Thymus (tissue), 11 donors: ENCODE measurements around the gene P4HTM. TPM values are rescaled to one million over a fixed set of nuclear protein-coding genes. Genes with fewer than 3 reads are reported as not detected.
A peak's percentile ranks its signal among the peaks of the same experiment; 100 is the strongest.
"Not testable (repeated sequence)": the region's sequence is repeated elsewhere in the genome, so short reads cannot be mapped to it uniquely, and the experiment has no call there.

Experiments used
- DNase-seq, 9 donors: peaks; one replicate each; pipeline ENCODE4 v3.0.0-alpha.2; 2013; ENCODE audit warnings: low spot score in 9 of 9, low read depth in 6 of 9, missing footprints in 1 of 9
- H3K27ac ChIP-seq, 2 donors: one replicate each; pipeline ENCODE4 v1.5.1; 2013; ENCODE audit warnings: control low read depth in 1 of 2, low read depth in 1 of 2, low read length in 1 of 2, mild to moderate bottlenecking in 1 of 2, moderate library complexity in 1 of 2
- H3K27me3 ChIP-seq, 2 donors: one replicate each; pipeline ENCODE4 v1.5.1; 2013; ENCODE audit warnings: low read length in 1 of 2; ENCODE audit not compliant: control insufficient read depth in 2 of 2, insufficient read depth in 1 of 2
- H3K36me3 ChIP-seq, 2 donors: one replicate each; pipeline ENCODE4 v1.5.1; 2013; ENCODE audit warnings: low read length in 1 of 2, mild to moderate bottlenecking in 1 of 2, moderate library complexity in 1 of 2; ENCODE audit not compliant: control insufficient read depth in 2 of 2, insufficient read depth in 2 of 2
- H3K4me1 ChIP-seq, 2 donors: one replicate each; pipeline ENCODE4 v1.5.1; 2013; ENCODE audit warnings: low read length in 2 of 2; ENCODE audit not compliant: control insufficient read depth in 2 of 2, insufficient read depth in 2 of 2
- H3K4me3 ChIP-seq, 2 donors: one replicate each; pipeline ENCODE4 v1.5.1; 2013; ENCODE audit warnings: low read length in 2 of 2, control low read depth in 1 of 2, mild to moderate bottlenecking in 1 of 2
- H3K9me3 ChIP-seq, 2 donors: one replicate each; pipeline ENCODE4 v1.5.1; 2013; ENCODE audit warnings: low read length in 1 of 2, mild to moderate bottlenecking in 1 of 2; ENCODE audit not compliant: control insufficient read depth in 2 of 2, insufficient read depth in 1 of 2
- WGBS: extraction: QIAGEN DNeasy Blood & Tissue Kit; methylation state at CpG from one replicate; pipeline ENCODE4 v1.1.7; 2013; 5-methylcytosine and 5-hydroxymethylcytosine counted together
- polyA plus RNA-seq: library from polyadenylated mRNA; stranded (reverse); fragments of 200-250 nt; gene quantifications from one replicate; pipeline ENCODE4 v1.2.3, GENCODE V29; 2013
- total RNA-seq: library from RNA; stranded (reverse); fragments of 120-200 nt; gene quantifications from one replicate; pipeline ENCODE4 v1.2.4, GENCODE V29; 2013
- donor health status: healthy.

The P4HTM gene
- total and polyA plus RNA-seq, 2 donors, result 15.9 to 27.1 TPM

DNA sequence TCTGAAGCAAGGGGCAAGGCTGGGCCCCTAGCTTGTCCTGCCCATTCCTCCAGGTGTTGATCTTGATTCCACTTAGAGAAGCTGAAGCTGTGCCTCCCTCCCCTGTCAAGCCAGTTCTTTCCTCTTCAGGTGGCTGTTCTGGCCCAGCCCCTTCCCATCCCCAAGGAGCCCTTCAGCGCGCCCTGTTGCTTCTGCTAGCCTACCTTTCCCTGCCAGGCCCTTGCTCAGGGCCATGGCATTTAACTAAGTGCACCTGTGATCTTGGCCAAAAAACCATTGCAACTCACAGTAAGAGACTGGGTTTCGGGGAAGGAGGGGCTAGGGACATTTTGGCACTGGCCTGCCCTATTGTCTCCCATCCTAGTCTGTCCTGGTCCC is 15.3 kb downstream of the P4HTM start:
- H3K27ac ChIP-seq, result no peak overlapping the region
- 97% methylated on average over 3 of the region's 3 CpGs for WGBS

DNA sequence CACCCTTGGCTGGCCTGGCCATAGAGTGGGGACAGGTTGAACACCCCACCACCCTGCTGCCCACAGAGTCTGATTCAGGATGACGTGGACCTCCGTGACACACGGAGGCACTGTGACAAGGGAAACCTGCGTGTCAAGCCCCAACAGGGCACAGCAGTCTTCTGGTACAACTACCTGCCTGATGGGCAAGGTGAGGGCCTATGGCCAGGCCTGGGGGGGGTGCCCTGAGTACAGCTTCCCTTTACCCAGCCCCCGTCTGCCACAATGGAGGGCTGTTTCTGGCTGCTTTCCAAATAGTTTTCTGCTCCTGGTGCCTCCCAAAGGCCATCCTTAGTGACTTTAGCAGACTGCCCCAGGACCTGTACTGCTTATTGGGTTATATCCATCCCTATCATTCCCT is 16.0 kb downstream of the P4HTM start:
- peaks cover 3% of the 10 kb centered on the region in 2 donors for H3K36me3 ChIP-seq
- WGBS, result 97% methylated on average over 5 of the region's 5 CpGs
- no peaks in the 10 kb centered on the region for H3K27me3 ChIP-seq
- no peak overlapping the region for H3K27ac ChIP-seq
- peaks cover 0 to 4% of the 10 kb centered on the region in 2 donors for H3K9me3 ChIP-seq
- peaks cover 3 to 25% of the 10 kb centered on the region in 2 donors for H3K4me1 ChIP-seq
- no peak overlapping the region for H3K4me3 ChIP-seq
- no peak for DNase-seq

More for the DNA sequence above, 15.3 kb downstream of the P4HTM start:
- Histone ChIP-seq H3K27me3 (no peaks in the 10 kb centered on the region), H3K9me3 (peaks cover 0 to 4% of the 10 kb centered on the region in 2 donors), H3K4me3 (no peak overlapping the region), H3K4me1 (peaks cover 3 to 25% of the 10 kb centered on the region in 2 donors), H3K36me3 (peaks cover 3% of the 10 kb centered on the region in 2 donors)
- DNase-seq, result no peak

DNA sequence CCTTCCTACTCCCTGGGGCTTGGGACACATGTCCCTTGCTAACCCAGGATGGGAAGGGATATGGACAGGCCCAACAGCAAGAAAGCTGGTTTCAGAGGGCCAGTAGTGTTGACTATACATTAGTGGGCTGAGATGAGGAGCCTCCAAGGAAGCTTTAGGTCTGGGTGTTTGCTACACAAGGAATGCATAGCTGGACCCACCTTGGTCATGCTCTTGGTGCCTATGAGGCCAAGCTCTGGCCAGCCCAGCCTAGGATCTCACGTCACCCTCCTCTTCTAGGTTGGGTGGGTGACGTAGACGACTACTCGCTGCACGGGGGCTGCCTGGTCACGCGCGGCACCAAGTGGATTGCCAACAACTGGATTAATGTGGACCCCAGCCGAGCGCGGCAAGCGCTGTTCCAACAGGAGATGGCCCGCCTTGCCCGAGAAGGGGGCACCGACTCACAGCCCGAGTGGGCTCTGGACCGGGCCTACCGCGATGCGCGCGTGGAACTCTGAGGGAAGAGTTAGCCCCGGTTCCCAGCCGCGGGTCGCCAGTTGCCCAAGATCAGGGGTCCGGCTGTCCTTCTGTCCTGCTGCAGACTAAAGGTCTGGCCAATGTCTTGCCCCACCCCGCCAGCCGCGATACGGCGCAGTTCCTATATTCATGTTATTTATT is 16.5 kb downstream of the P4HTM start:
- H3K4me1 ChIP-seq, result peaks cover 3 to 25% of the 10 kb centered on the region in 2 donors
- H3K4me3 ChIP-seq, result peak overlapping the region; percentile 71 to 96
- peaks cover 0 to 4% of the 10 kb centered on the region in 2 donors for H3K9me3 ChIP-seq
- DNase-seq, result no peak
- H3K27me3 ChIP-seq, result no peaks in the 10 kb centered on the region
- 3% methylated on average over 32 of the region's 32 CpGs for WGBS
- peaks cover 4 to 6% of the 10 kb centered on the region in 2 donors for H3K36me3 ChIP-seq
- H3K27ac ChIP-seq, result peak overlapping the region; percentile 82 to 98

DNA sequence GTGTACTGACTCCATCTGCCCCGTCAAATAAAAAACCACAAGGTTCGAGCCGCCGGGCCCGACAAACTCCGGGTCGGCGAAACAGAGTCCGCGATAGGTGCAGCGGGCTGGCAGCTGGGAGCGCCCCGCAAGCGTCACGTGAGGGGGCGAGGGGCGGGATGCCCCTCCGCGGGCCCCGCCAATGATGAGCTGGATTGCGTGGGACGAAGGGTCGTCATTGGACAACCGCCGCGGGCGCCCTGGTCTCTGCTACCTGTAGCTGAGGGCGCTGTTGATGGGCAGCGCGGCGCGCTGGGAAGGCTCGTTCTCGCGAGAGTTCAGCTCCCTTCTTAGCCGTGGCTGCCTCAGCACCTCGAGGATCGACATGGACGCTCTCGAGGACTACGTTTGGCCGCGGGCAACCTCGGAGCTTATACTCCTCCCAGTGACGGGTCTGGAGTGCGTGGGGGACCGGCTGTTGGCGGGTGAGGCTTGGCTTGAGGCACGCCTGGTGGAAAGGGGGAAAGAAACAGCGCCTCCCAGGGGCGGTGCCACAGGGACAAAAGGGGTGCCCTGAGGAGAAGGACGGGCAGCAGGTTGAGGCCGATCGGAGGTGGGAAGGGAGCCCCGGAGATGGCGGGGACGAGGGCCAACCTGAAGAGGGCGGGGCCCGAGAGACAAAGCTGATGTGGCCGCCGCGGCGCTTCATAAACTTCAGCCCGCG is 17.2 kb downstream of the P4HTM start, which contains the start of gene WDR6:
Gene WDR6, plus strand, starts transcription at position 324 of the 703 bp plus-strand sequence. Its CDS starts 41 bp downstream, at position 365.
- WGBS, result under 1% methylated on average over 65 of the region's 65 CpGs

DNA sequence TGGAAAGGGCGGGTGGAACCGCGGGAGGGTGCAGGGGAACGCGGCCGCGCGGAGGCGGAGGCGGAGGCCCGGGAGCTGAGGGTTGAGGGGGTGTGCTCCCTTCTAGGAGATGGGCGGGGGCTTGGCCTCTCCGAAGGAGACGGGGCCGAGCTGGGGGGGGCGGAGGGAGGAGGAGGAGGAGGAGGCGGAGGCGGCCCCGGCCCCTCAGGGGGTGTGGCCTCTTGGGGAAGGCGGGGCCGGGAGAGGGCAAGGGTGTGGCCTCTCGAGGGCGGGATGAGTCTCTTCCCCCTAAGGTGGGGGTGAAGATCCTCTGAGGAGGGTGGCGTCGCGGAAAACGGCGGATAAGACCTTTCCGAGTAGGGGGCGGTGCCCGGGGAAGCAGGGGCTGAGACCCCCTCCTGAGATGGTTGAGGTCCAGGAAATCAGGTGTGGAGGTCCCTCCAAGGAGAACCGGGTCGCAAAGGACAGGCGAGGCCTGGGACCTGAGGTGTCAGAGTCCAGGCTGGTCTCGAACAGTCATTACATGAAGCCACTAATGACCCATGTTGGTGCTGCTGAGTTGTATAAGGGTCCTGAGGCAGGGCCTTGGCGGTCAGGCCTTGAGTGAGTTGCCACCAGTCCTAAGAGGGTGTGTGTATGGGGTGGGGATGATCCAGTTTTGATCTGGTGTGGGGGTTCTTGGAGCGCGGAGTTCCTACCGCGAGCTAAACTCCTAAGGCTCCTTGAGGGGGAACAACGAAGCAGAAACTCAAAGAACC is 17.9 kb downstream of the P4HTM start:
- peaks cover 3 to 21% of the 10 kb centered on the region in 2 donors for H3K4me1 ChIP-seq
- H3K4me3 ChIP-seq, result peak overlapping the region; percentile 71 to 96
- WGBS, result 22% methylated on average over 41 of the region's 41 CpGs
- peaks cover 0 to 4% of the 10 kb centered on the region in 2 donors for H3K9me3 ChIP-seq
- DNase-seq, result peak in 8 of 9 donors; percentile 61 to 92 (median 84)
- no peaks in the 10 kb centered on the region for H3K27me3 ChIP-seq
- peaks cover 18 to 20% of the 10 kb centered on the region in 2 donors for H3K36me3 ChIP-seq
- H3K27ac ChIP-seq, result peak overlapping the region; percentile 92 to 98

More for the DNA sequence above, 17.2 kb downstream of the P4HTM start, which contains the start of gene WDR6:
- DNase-seq, result peak; percentile 92 to 98 (median 95)
- H3K4me1 ChIP-seq, result peaks cover 3 to 25% of the 10 kb centered on the region in 2 donors
- H3K27ac ChIP-seq, result peak within 1 kb of the TSS; percentile 92 to 98
- H3K27me3 ChIP-seq, result no peaks in the 10 kb centered on the region
- peak within 1 kb of the TSS; percentile 71 to 96 for H3K4me3 ChIP-seq
- H3K36me3 ChIP-seq, result peaks cover 11 to 13% of the 10 kb centered on the region in 2 donors
- peaks cover 0 to 4% of the 10 kb centered on the region in 2 donors for H3K9me3 ChIP-seq

DNA sequence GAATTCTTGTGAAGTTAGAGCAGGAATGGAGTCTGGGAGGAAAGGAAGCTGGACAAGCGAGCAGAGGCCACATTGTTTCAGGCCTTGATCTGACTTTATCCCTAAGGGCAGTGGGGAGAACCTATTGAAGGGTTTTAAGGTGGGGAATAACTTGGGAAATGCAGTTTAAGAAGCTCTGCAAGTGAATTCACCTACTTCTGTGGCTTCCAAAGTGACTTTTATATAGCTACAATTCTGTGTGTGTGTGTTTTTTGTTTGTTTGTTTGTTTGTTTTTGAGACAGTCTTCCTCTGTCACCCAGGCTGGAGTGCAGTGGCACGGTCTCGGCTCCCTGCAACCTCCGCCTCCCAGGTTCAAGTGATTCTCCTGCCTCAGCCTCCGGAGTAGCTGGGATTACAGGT is 18.6 kb downstream of the P4HTM start:
- DNase-seq, result not testable (repeated sequence)
- peak overlapping the region in 1 of 2 donors; percentile 39 for H3K27ac ChIP-seq

DNA sequence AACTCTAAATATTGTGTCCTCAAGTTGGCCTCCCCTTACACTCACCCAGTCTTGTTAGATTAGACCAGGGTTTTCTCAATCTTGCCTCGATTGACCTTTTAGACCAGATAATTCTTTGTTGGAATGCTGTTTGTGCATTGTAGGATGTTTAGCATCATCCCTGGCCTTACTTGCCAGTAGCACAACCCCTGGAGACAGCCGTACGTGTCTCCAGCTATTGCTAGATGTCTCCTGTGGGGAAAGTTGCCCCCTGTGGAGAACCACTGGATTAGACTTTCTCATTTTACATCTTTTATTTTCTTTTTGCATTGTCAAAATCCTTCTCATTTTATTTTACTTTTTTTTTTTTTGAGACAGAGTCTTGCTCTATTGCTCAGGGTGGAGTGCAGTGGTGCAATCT is 19.4 kb downstream of the P4HTM start:
- DNase-seq, result no peak
- H3K4me1 ChIP-seq, result peaks cover 3 to 19% of the 10 kb centered on the region in 2 donors
- no peak overlapping the region for H3K4me3 ChIP-seq
- no peak overlapping the region for H3K27ac ChIP-seq
- H3K36me3 ChIP-seq, result peaks cover 32 to 35% of the 10 kb centered on the region in 2 donors
- no peaks in the 10 kb centered on the region for H3K27me3 ChIP-seq
- H3K9me3 ChIP-seq, result peaks cover 0 to 4% of the 10 kb centered on the region in 2 donors
- WGBS, result 97% methylated on average over 3 of the region's 3 CpGs

More for the DNA sequence above, 18.6 kb downstream of the P4HTM start:
- peaks cover 3 to 19% of the 10 kb centered on the region in 2 donors for H3K4me1 ChIP-seq
- WGBS, result 96% methylated on average over 5 of the region's 5 CpGs
- peaks cover 25 to 27% of the 10 kb centered on the region in 2 donors for H3K36me3 ChIP-seq
- not testable (repeated sequence) for H3K9me3 ChIP-seq, H3K4me3 ChIP-seq, H3K27me3 ChIP-seq

DNA sequence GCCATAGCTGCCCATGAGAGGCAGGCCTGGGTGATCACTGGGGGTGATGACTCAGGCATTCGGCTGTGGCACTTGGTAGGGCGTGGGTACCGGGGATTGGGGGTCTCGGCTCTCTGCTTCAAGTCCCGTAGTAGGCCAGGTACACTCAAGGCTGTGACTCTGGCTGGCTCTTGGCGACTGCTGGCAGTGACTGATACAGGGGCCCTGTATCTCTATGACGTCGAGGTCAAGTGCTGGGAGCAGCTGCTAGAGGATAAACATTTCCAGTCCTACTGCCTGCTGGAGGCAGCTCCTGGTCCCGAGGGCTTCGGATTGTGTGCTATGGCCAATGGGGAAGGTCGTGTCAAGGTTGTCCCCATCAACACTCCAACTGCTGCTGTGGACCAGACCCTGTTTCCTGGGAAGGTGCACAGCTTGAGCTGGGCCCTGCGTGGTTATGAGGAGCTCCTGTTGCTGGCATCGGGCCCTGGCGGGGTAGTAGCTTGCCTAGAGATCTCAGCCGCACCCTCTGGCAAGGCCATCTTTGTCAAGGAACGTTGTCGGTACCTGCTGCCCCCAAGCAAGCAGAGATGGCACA is 22.5 kb downstream of the P4HTM start:
- Histone ChIP-seq H3K27me3 (peaks cover 0 to 4% of the 10 kb centered on the region in 2 donors), H3K9me3 (peaks cover 0 to under 1% of the 10 kb centered on the region in 2 donors), H3K4me3 (no peak overlapping the region), H3K36me3 (peaks cover 53 to 59% of the 10 kb centered on the region in 2 donors), H3K4me1 (peaks cover 3 to 21% of the 10 kb centered on the region in 2 donors), H3K27ac (no peak overlapping the region)
- DNase-seq, result no peak
- WGBS, result 97% methylated on average over 17 of the region's 17 CpGs
